Panc1 (cell line): Measurements from ENCODE around the gene CPT1B. TPM values are rescaled to one million over a fixed set of nuclear protein-coding genes. Genes with fewer than 3 reads are reported as not detected.
A peak's percentile ranks its signal among the peaks of the same experiment; 100 is the strongest.

ENCODE experiments used
- ATAC-seq: fragments of 200-7000 bp; cut with Tn5 transposase; 2 replicates; pipeline ENCODE4 v1.9.1; 2020; ENCODE audit warnings: mild to moderate bottlenecking, moderate library complexity
- BruUV-seq: library from RNA; stranded (reverse); fragments of 400-500 nt; replicated peaks from 2 replicates; lab custom pipeline; 2021; lab: Mats Ljungman, UMichigan
- CTCF ChIA-PET: fragments of 300-600 bp; sonication (Branson Sonifier 250); formaldehyde crosslinking; loops from one replicate; lab custom pipeline; 2022; ENCODE audit warnings: antibody characterized with exemption; lab: Charles Lee
- POLR2A ChIA-PET: fragments of 300-600 bp; sonication (Branson Sonifier 250); formaldehyde crosslinking; loops from one replicate; lab custom pipeline; 2022; ENCODE audit warnings: antibody characterized with exemption; lab: Charles Lee
- DNase-seq: peaks from one replicate; pipeline ENCODE4 v3.0.0-alpha.2; 2010; ENCODE audit warnings: low read depth, low spot score
- H3K27ac ChIP-seq: 2 replicates; pipeline ENCODE4 v1.5.1; 2011; ENCODE audit warnings: mild to moderate bottlenecking, low read length, inconsistent platforms
- H3K27me3 ChIP-seq: fragments of 200-500 bp; sonication (Bioruptor generic); 2 replicates; pipeline ENCODE4 v1.6.0; 2014; ENCODE audit warnings: low read length, inconsistent platforms; ENCODE audit not compliant: control insufficient read depth, insufficient read depth
- H3K36me3 ChIP-seq: fragments of 200-500 bp; sonication (Bioruptor generic); 2 replicates; pipeline ENCODE4 v1.5.1; 2014; ENCODE audit warnings: inconsistent platforms, mild to moderate bottlenecking, low read length, moderate library complexity; ENCODE audit not compliant: control insufficient read depth, insufficient read depth
- H3K4me1 ChIP-seq: 2 replicates; pipeline ENCODE4 v1.5.1; 2011; ENCODE audit warnings: inconsistent platforms, mild to moderate bottlenecking, low read length, moderate library complexity; ENCODE audit not compliant: control insufficient read depth, insufficient read depth
- H3K4me3 ChIP-seq, 2 experiments: 2 replicates each; pipeline ENCODE4 v1.5.1; 2011 to 2012; ENCODE audit warnings: low read depth in 2 of 2, low read length in 2 of 2, mild to moderate bottlenecking in 2 of 2, inconsistent platforms in 1 of 2, moderate library complexity in 1 of 2
- H3K9me3 ChIP-seq: fragments of 200-500 bp; sonication (Bioruptor generic); 2 replicates; pipeline ENCODE4 v1.5.1; 2014; ENCODE audit warnings: low read depth, mild to moderate bottlenecking, inconsistent platforms, low read length, moderate library complexity; ENCODE audit not compliant: control insufficient read depth, insufficient read depth
- CTCF ChIP-seq: fragments of 450-650 bp; IDR thresholded peaks from 2 replicates; pipeline ENCODE4 v1.5.1; 2017; ENCODE audit warnings: mild to moderate bottlenecking
- POLR2AphosphoS5 ChIP-seq: IDR thresholded peaks from 2 replicates; pipeline ENCODE4 v1.6.1; 2012; ENCODE audit warnings: mild to moderate bottlenecking, low read depth, low read length, moderate library complexity
- SIN3A ChIP-seq: IDR thresholded peaks from 2 replicates; pipeline ENCODE4 v1.6.1; 2012; ENCODE audit warnings: low read depth, mild to moderate bottlenecking, low read length, moderate library complexity, borderline replicate concordance; ENCODE audit not compliant: insufficient read depth
- TCF7L2 ChIP-seq: IDR thresholded peaks from 2 replicates; pipeline ENCODE4 v1.6.1; 2011; ENCODE audit warnings: mild to moderate bottlenecking, low read depth, low read length, inconsistent platforms
- in situ Hi-C: cut with HindIII; loops from 2 replicates; pipeline ENCODE4 v1.10.0; 2016; ENCODE audit warnings: low sequenced_read_pairs, low pct_unique_long_range_greater_than_20kb
- intact Hi-C: fragments of 100-400 bp; cut with micrococcal nuclease; formaldehyde crosslinking; loops from one replicate; pipeline ENCODE4 v1.10.0; 2022; ENCODE audit not compliant: unreplicated experiment
- total RNA-seq: library from RNA; stranded (reverse); gene quantifications from one replicate; pipeline ENCODE4 v1.2.1, GENCODE V29; 2021; ENCODE audit not compliant: unreplicated experiment
- TF ChIP-seq, protein P1 (sequence below), 2 experiments: IDR thresholded peaks; 2 replicates each; pipeline ENCODE4 v1.6.1; 2011 to 2012; ENCODE audit warnings: low read depth in 2 of 2, control low read depth in 1 of 2, low read length in 1 of 2, mild to moderate bottlenecking in 1 of 2, moderate library complexity in 1 of 2; ENCODE audit not compliant: insufficient read depth in 1 of 2

Gene CPT1B
- total RNA-seq, 1 experiment from 2014 or later = 18.4 TPM

GRCh38 chr22:50527921-50528681 lies 50.1 kb downstream of the CPT1B start:
- in situ Hi-C loops = no loop called here
- H3K36me3 ChIP-seq = no peaks in the 10 kb centered on the region; the same call in 1 of the 2 replicates
- intact Hi-C loops = no loop called here
- H3K4me1 ChIP-seq = peaks cover 4% of the 10 kb centered on the region
- H3K9me3 ChIP-seq = no peaks in the 10 kb centered on the region
- no peaks in the 10 kb centered on the region for H3K27me3 ChIP-seq
- DNase-seq = no peak
- no peak for ATAC-seq
- POLR2A ChIA-PET = no interaction called here
- TF ChIP-seq, protein P1, sequence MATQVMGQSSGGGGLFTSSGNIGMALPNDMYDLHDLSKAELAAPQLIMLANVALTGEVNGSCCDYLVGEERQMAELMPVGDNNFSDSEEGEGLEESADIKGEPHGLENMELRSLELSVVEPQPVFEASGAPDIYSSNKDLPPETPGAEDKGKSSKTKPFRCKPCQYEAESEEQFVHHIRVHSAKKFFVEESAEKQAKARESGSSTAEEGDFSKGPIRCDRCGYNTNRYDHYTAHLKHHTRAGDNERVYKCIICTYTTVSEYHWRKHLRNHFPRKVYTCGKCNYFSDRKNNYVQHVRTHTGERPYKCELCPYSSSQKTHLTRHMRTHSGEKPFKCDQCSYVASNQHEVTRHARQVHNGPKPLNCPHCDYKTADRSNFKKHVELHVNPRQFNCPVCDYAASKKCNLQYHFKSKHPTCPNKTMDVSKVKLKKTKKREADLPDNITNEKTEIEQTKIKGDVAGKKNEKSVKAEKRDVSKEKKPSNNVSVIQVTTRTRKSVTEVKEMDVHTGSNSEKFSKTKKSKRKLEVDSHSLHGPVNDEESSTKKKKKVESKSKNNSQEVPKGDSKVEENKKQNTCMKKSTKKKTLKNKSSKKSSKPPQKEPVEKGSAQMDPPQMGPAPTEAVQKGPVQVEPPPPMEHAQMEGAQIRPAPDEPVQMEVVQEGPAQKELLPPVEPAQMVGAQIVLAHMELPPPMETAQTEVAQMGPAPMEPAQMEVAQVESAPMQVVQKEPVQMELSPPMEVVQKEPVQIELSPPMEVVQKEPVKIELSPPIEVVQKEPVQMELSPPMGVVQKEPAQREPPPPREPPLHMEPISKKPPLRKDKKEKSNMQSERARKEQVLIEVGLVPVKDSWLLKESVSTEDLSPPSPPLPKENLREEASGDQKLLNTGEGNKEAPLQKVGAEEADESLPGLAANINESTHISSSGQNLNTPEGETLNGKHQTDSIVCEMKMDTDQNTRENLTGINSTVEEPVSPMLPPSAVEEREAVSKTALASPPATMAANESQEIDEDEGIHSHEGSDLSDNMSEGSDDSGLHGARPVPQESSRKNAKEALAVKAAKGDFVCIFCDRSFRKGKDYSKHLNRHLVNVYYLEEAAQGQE (IDR thresholded peaks at IDR 0.05; ENCODE audit: insufficient read depth in 1 of 2, low read depth in 2 of 2, low read length in 1 of 2) = no peak
- TF ChIP-seq POLR2AphosphoS5 (no peak), TCF7L2 (no peak)
- CTCF ChIA-PET = interaction anchor here (0.6 kb wide), 1 partner anchor 93 kb away, joined by 4 read pairs; no protein-coding TSS in a partner anchor
- peak overlapping the region in 1 of 2 experiments; percentile 79; a peak in 1 of 4 replicates for H3K4me3 ChIP-seq
- no TSS peak for BruUV-seq
- H3K27ac ChIP-seq = peak overlapping the region; percentile 78

DNA sequence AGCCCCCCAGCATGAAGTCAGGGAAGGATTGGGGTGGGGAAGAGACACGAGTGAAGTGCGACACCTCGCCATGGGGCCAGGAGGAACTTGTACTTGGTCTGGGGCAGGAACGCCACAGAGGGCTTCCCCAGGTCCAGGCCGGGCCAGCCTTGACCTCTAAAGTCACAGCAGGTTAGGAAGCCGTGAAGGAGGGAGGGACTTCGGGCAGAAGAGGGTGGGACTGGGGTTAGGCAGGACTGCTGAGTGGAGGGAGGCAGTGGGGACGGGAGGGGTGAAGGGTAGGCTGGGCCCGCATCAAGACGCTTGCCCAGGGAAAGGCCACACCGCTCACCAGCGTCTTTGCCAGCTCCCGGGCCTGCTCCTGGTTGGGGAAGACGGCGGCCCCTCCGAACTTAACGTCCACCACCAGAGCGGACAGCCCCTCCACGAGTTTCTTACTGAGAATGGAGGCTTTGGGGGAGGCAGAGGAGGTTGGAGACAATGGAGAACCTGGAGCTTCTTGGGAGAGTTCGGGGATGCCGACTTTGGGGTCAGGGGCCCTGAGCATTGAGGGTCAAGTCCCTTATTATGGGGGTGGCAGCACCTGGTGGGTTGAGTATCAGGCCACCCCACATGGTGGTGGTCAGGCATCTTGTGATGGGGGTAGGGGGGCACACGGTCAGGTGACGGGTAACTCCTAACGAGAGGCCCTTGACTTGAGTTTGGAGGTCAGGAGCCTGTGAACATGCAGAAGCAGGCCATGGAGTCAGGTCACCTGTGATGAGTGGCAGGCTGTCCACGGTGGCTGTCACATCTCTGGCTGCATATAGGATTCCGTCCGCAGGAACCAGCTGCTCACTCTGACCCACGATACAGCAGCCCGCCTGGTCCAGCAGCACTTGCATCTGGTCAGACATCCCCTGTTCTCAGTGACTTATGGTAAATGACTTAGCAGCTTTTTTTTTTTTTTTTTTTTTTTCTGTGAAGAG lies 51.1 kb downstream of the CPT1B start:
- TSS peak; percentile 76 for BruUV-seq
- Histone ChIP-seq H3K4me1 (peaks cover 4% of the 10 kb centered on the region), H3K4me3 (peak overlapping the region; percentile 65 to 69), H3K27ac (peak overlapping the region; percentile 79), H3K27me3 (no peaks in the 10 kb centered on the region), H3K36me3 (no peaks in the 10 kb centered on the region; the same call in 1 of the 2 replicates), H3K9me3 (no peaks in the 10 kb centered on the region)
- POLR2A ChIA-PET = interaction anchor here (0.6 kb wide), 3 partner anchors 19 to 32 kb away, joined by 6 to 11 read pairs (median 10); partner anchors contain the start of gene NCAPH2
- intact Hi-C loops (no loop called here), in situ Hi-C loops (no loop called here)
- DNase-seq (no peak), ATAC-seq (peak; percentile 58)
- CTCF ChIA-PET = no interaction called here
- TF ChIP-seq POLR2AphosphoS5 (peak; percentile 61; the same call in 1 of the 2 replicates), SIN3A (peak; percentile 37; the same call in 1 of the 2 replicates), CTCF (no peak)
